ENCODE results near the gene PALLD. TPM values are rescaled to one million over a fixed set of nuclear protein-coding genes. Genes with fewer than 3 reads are reported as not detected.

PALLD gene
- total and polyA plus RNA-seq, 2 of the 8 experiments (the other 6 are each of a cell fraction or from before 2014, with no cell fraction given), result 10.5 to 25.0 TPM

GRCh38 chr4:168662297-168662984 is 165.6 kb downstream of the PALLD start (continued):
- TF ChIP-seq NANOG (IDR thresholded peaks at IDR 0.05; ENCODE audit: insufficient read depth, low read depth, low read length, poor library complexity, severe bottlenecking), result no peak
- no peak for TF ChIP-seq EGR1 (IDR thresholded peaks at IDR 0.05; ENCODE audit: borderline replicate concordance, low read depth, low read length)
- TF ChIP-seq CBX5 (IDR thresholded peaks at IDR 0.05; ENCODE audit: low read depth, low read length), result no peak
- TF ChIP-seq CTBP2 (IDR thresholded peaks at IDR 0.05; ENCODE audit: borderline replicate concordance, insufficient read depth, insufficient read length, low read length), result no peak

Data from H1 (cell line).